Activated CD8-positive, alpha-beta memory T cell treated with anti-CD3 and anti-CD28 coated beads, Interleukin-2, amount 10 ng/mL, durations not matched to agents 7 days and 5 days (primary cell): ENCODE measurements around the gene FAM20C. TPM values are rescaled to one million over a fixed set of nuclear protein-coding genes. Genes with fewer than 3 reads are reported as not detected.

ENCODE experiments used
- ATAC-seq: fragments of 150-1000 bp; cut with Tn5 transposase; one replicate; pipeline ENCODE4 v1.10.0; 2021; ENCODE audit warnings: moderate library complexity
- CTCF ChIA-PET: fragments of 350-600 bp; sonication (Branson Sonifier 250); formaldehyde crosslinking; loops from one replicate; lab custom pipeline; 2021; ENCODE audit warnings: antibody characterized with exemption; lab: Charles Lee
- DNase-seq: peaks from one replicate; pipeline ENCODE4 v3.0.0-alpha.2; 2020
- H3K27ac Mint-ChIP-seq: one replicate; pipeline ENCODE4 v1.8.0; 2021; ENCODE audit warnings: mild to moderate bottlenecking, mixed read lengths
- H3K27me3 Mint-ChIP-seq: one replicate; pipeline ENCODE4 v1.8.0; 2021; ENCODE audit warnings: mixed read lengths
- H3K36me3 Mint-ChIP-seq: one replicate; pipeline ENCODE4 v1.8.0; 2021; ENCODE audit warnings: mild to moderate bottlenecking, mixed read lengths
- H3K4me1 Mint-ChIP-seq: one replicate; pipeline ENCODE4 v1.8.0; 2021; ENCODE audit warnings: mixed read lengths
- H3K4me3 Mint-ChIP-seq: one replicate; pipeline ENCODE4 v1.8.0; 2021; ENCODE audit warnings: mild to moderate bottlenecking, moderate library complexity, mixed read lengths
- H3K9me3 Mint-ChIP-seq: one replicate; pipeline ENCODE4 v1.8.0; 2022; ENCODE audit warnings: low read depth, mixed read lengths
- total RNA-seq, 2 experiments: library from RNA; stranded (reverse); gene quantifications; one replicate each; pipeline ENCODE4 v1.2.3, GENCODE V29; 2021

FAM20C gene
- total RNA-seq, 2 experiments from 2014 or later, result 0.45 to 0.73 TPM

- Mint-ChIP-seq H3K27me3 (no peaks in the 10 kb centered on the region), H3K9me3 (no peaks in the 10 kb centered on the region), H3K4me3 (no peak overlapping the region), H3K36me3 (no peaks in the 10 kb centered on the region), H3K4me1 (no peaks in the 10 kb centered on the region), H3K27ac (no peak overlapping the region)
- CTCF ChIA-PET, result no interaction called here
- no peak for ATAC-seq
- DNase-seq, result no peak
These were observed 27.3 kb downstream of the FAM20C start for GRCh38 chr7:219581-220150.

- Mint-ChIP-seq H3K4me1 (no peaks in the 10 kb centered on the region), H3K9me3 (no peaks in the 10 kb centered on the region), H3K36me3 (no peaks in the 10 kb centered on the region), H3K4me3 (no peak overlapping the region), H3K27ac (no peak overlapping the region), H3K27me3 (no peaks in the 10 kb centered on the region)
- CTCF ChIA-PET, result no interaction called here
- DNase-seq (no peak), ATAC-seq (no peak)
These were observed 27.9 kb downstream of the FAM20C start for GRCh38 chr7:220151-220841.

- Mint-ChIP-seq H3K27ac (no peak overlapping the region), H3K36me3 (no peaks in the 10 kb centered on the region), H3K9me3 (no peaks in the 10 kb centered on the region), H3K4me1 (no peaks in the 10 kb centered on the region), H3K4me3 (no peak overlapping the region), H3K27me3 (no peaks in the 10 kb centered on the region)
- CTCF ChIA-PET, result no interaction called here
- no peak for DNase-seq
- ATAC-seq, result no peak
These were observed 29.8 kb downstream of the FAM20C start for GRCh38 chr7:221978-222715.

GRCh38 chr7:222716-223041 lies 30.3 kb downstream of the FAM20C start:
- Mint-ChIP-seq H3K36me3 (no peaks in the 10 kb centered on the region), H3K4me3 (no peak overlapping the region), H3K27me3 (no peaks in the 10 kb centered on the region), H3K4me1 (no peaks in the 10 kb centered on the region), H3K27ac (no peak overlapping the region), H3K9me3 (no peaks in the 10 kb centered on the region)
- ATAC-seq (no peak), DNase-seq (no peak)
- CTCF ChIA-PET, result no interaction called here

GRCh38 chr7:223118-223800 lies 30.9 kb downstream of the FAM20C start:
- no peak for ATAC-seq
- DNase-seq, result no peak
- Mint-ChIP-seq H3K36me3 (no peaks in the 10 kb centered on the region), H3K4me3 (no peak overlapping the region), H3K27me3 (no peaks in the 10 kb centered on the region), H3K9me3 (no peaks in the 10 kb centered on the region), H3K27ac (no peak overlapping the region), H3K4me1 (no peaks in the 10 kb centered on the region)
- CTCF ChIA-PET, result no interaction called here

GRCh38 chr7:223861-224260 lies 31.5 kb downstream of the FAM20C start:
- no peak overlapping the region for H3K27ac Mint-ChIP-seq
- DNase-seq (no peak), ATAC-seq (no peak)
- no peaks in the 10 kb centered on the region for H3K4me1 Mint-ChIP-seq
- H3K36me3 Mint-ChIP-seq, result no peaks in the 10 kb centered on the region
- H3K27me3 Mint-ChIP-seq, result no peaks in the 10 kb centered on the region
- no peak overlapping the region for H3K4me3 Mint-ChIP-seq
- H3K9me3 Mint-ChIP-seq, result no peaks in the 10 kb centered on the region
- CTCF ChIA-PET, result no interaction called here

GRCh38 chr7:226281-226895 lies 34.0 kb downstream of the FAM20C start:
- Mint-ChIP-seq H3K27ac (no peak overlapping the region), H3K9me3 (no peaks in the 10 kb centered on the region), H3K27me3 (no peaks in the 10 kb centered on the region), H3K4me3 (no peak overlapping the region), H3K36me3 (no peaks in the 10 kb centered on the region), H3K4me1 (no peaks in the 10 kb centered on the region)
- CTCF ChIA-PET, result no interaction called here
- ATAC-seq, result no peak
- DNase-seq, result no peak

- no peak overlapping the region for H3K27ac Mint-ChIP-seq
- no peak for DNase-seq
- no peaks in the 10 kb centered on the region for H3K27me3 Mint-ChIP-seq
- no peak overlapping the region for H3K4me3 Mint-ChIP-seq
- no peaks in the 10 kb centered on the region for H3K9me3 Mint-ChIP-seq
- ATAC-seq, result no peak
- no peaks in the 10 kb centered on the region for H3K36me3 Mint-ChIP-seq
- H3K4me1 Mint-ChIP-seq, result no peaks in the 10 kb centered on the region
- CTCF ChIA-PET, result no interaction called here
These were observed 35.6 kb downstream of the FAM20C start for GRCh38 chr7:227926-228325.

GRCh38 chr7:228610-229009 lies 36.2 kb downstream of the FAM20C start:
- Mint-ChIP-seq H3K4me3 (no peak overlapping the region), H3K27me3 (no peaks in the 10 kb centered on the region), H3K4me1 (no peaks in the 10 kb centered on the region), H3K9me3 (no peaks in the 10 kb centered on the region), H3K36me3 (no peaks in the 10 kb centered on the region), H3K27ac (no peak overlapping the region)
- CTCF ChIA-PET, result no interaction called here
- DNase-seq (no peak), ATAC-seq (no peak)

- CTCF ChIA-PET, result no interaction called here
- no peaks in the 10 kb centered on the region for H3K4me1 Mint-ChIP-seq
- DNase-seq, result no peak
- no peaks in the 10 kb centered on the region for H3K36me3 Mint-ChIP-seq
- no peak overlapping the region for H3K27ac Mint-ChIP-seq
- ATAC-seq, result no peak
- no peak overlapping the region for H3K4me3 Mint-ChIP-seq
- no peaks in the 10 kb centered on the region for H3K9me3 Mint-ChIP-seq
- no peaks in the 10 kb centered on the region for H3K27me3 Mint-ChIP-seq
These were observed 37.0 kb downstream of the FAM20C start for GRCh38 chr7:229184-229964.

- CTCF ChIA-PET, result interaction anchor here (1.0 kb wide), 1 partner anchor 166 kb away, joined by 4 read pairs; no protein-coding TSS in a partner anchor
- Mint-ChIP-seq H3K27me3 (no peaks in the 10 kb centered on the region), H3K36me3 (no peaks in the 10 kb centered on the region)
These were observed 37.9 kb downstream of the FAM20C start for GRCh38 chr7:230274-230673.

GRCh38 chr7:231030-231857 lies 38.9 kb downstream of the FAM20C start:
- no peaks in the 10 kb centered on the region for H3K36me3 Mint-ChIP-seq
- DNase-seq, result no peak
- no peaks in the 10 kb centered on the region for H3K9me3 Mint-ChIP-seq
- H3K4me3 Mint-ChIP-seq, result no peak overlapping the region
- no peak overlapping the region for H3K27ac Mint-ChIP-seq
- no peaks in the 10 kb centered on the region for H3K4me1 Mint-ChIP-seq
- CTCF ChIA-PET, result interaction anchor here (1.0 kb wide), 1 partner anchor 167 kb away, joined by 4 read pairs; no protein-coding TSS in a partner anchor
- ATAC-seq, result no peak
- no peaks in the 10 kb centered on the region for H3K27me3 Mint-ChIP-seq

More at GRCh38 chr7:230274-230673, 37.9 kb downstream of the FAM20C start:
- no peaks in the 10 kb centered on the region for H3K4me1 Mint-ChIP-seq
- no peak overlapping the region for H3K4me3 Mint-ChIP-seq
- DNase-seq, result no peak
- no peak overlapping the region for H3K27ac Mint-ChIP-seq
- H3K9me3 Mint-ChIP-seq, result no peaks in the 10 kb centered on the region
- ATAC-seq, result no peak
